A549 treated with DMSO at 1 μM for 4 hours (cell line): ENCODE data around the gene GOLGA8T. TPM values are rescaled to one million over a fixed set of nuclear protein-coding genes. Genes with fewer than 3 reads are reported as not detected.

Experiments
- total RNA-seq: library from RNA; stranded (reverse); fragments of 200-300 nt; extraction: Qiagen RNA extraction; gene quantifications from 5 replicates; pipeline ENCODE4 v1.2.3, GENCODE V29; 2022; ENCODE audit warnings: low read depth

GOLGA8T gene, protein sequence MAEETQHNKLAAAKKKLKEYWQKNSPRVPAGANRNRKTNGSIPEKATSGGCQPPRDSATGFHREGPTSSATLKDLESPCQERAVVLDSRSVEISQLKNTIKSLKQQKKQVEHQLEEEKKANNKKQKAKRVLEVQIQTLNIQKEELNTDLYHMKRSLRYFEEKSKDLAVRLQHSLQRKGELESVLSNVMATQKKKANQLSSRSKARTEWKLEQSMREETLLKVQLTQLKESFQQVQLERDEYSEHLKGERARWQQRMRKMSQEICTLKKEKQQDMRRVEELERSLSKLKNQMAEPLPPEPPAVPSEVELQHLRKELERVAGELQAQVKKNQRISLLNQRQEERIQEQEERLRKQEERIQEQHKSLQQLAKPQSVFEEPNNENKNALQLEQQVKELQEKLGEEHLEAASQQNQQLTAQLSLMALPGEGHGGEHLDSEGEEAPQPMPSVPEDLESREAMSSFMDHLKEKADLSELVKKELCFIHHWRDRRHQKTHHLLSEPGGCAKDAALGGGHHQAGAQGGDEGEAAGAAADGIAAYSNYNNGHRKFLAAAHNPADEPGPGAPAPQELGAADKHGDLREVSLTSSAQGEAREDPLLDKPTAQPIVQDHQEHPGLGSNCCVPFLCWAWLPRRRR
- total RNA-seq = 0.66 to 1.7 TPM (median 1.3 TPM) in 5 replicates

DNA sequence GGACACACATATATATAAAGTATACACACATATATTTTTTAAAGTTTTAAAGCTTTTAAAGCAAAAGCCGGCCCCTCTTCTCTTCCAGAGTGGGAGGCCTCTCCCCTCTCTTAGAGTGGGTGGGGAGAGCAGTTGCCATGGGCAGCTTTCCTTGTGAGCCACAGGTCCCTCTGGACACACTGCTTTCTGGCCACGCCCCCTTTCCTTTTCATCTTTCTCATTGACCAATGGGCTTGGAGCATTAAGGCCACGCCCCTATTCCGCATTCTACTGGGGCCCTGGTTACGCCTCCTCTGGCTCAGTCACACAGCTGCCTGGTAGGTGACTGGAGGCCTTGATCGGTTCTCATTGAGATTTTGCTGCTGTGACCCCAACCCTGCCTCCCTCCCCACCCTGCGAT is at the start of gene GOLGA8T:
TSS of gene GOLGA8T (plus strand) at position 301 of the 400 bp plus-strand sequence. CDS start at position 399, 98 bp downstream.

Other genes starting within 250 kb of the GOLGA8T start
- gene GOLGA8J, start 52.1 kb upstream of the GOLGA8T start, total RNA-seq = 0.10 TPM in 1 of 5 replicates, not detected in the others